Measurements from ENCODE around the gene ECHS1. TPM values are rescaled to one million over a fixed set of nuclear protein-coding genes. Genes with fewer than 3 reads are reported as not detected.
"Not testable (repeated sequence)": the region's sequence is repeated elsewhere in the genome, so short reads cannot be mapped to it uniquely, and the experiment has no call there.

The ECHS1 gene
- 68.2 and 75.1 TPM in 2 replicates for total RNA-seq (2012; rRNA removed)

DNA sequence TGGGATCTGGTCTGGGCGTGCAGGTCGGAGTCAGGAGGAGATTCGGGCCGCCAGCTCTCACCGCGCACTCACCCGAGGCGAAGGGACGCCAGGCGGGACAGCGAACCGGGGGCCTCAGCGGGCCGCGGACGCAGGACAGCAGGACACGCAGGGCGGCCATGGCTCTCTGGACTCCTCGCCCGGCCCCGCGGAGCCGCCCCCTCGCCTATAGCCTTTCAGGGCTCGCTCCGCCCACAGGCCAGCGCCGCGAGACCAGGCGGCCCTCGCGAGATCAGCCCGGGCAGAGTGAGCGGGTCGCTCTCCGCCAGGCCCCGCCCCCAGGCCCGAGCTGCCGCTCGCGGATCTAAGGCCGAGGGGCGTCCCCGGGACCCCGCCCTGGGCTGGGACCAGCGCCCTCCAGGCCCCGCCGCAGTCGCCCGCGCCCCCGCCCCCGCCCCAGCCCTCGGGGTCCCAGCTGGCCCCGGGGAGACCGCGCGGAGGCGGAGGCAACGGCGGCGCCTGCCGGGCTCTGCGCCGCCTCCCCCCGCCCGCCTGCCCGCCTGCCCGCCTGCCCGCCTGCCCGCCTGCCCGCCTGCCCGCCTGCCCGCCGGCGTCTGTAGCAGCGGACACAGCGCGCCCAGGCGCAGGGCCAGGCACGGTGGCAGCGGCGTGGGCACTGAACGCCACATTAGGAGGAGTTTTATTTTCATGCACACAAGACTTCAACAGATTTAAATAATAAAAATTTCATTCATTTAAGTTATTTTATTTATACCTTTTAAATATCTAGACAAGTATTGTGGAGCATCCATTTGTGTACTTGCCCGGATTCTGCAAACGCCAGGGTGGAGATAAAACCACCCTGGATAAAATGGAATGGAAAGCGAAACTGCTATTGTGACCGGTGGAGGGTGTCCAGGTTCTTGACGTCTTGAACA lies at the start of gene ECHS1:
Gene ECHS1, minus strand, starts transcription at position 181 of the 917 bp plus-strand sequence. Its CDS starts 21 bp downstream, at position 160.
- H3K9ac ChIP-seq (ENCODE audit: low read depth, low read length) = peak within 1 kb of the TSS; percentile 81

DNA sequence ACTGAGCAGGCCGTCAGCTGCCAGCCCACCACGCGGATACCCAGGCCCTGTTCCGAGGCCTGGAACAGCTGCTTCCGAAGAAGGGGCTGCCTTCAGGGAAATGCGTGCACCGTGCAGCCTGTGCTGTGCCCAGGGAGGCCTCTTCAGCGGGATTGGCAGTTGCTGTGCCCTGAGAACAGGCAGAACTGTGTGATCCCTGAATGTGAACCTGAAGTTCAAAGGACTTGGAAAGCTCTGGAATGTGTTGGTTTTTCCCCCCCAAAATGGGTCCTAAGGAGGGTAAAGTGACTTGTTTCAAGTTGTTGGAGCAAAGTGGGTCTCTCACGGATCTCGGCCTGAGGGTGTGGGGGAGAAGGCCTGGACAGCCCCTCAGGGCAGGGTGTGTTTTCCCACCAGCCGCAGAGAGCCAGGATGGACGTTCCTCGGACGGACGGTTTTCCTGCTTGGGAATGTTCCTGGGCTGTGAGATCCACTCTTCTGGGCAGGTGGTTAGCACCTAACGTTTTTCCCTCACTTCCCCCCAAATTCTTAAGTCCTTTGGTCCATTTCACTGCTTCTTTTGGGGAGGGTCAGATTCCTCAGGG lies 49.2 kb upstream of the ECHS1 start:
- Histone ChIP-seq H3K4me1 (ENCODE audit: control insufficient read depth, insufficient read depth, low read length) (peaks cover 8% of the 10 kb centered on the region), H3K4me3 (ENCODE audit: low read length) (no peak overlapping the region), H3K27me3 (ENCODE audit: control insufficient read depth, insufficient read depth, low read length) (peaks cover 13% of the 10 kb centered on the region), H3K36me3 (ENCODE audit: insufficient read depth, low read length) (peaks cover 26% of the 10 kb centered on the region), H3K4me2 (ENCODE audit: low read length) (no peak overlapping the region), H3K9ac (ENCODE audit: low read depth, low read length) (no peak overlapping the region), H3K9me3 (replicated peaks; ENCODE audit: low read length) (no peaks in the 10 kb centered on the region)

More for the DNA sequence above, at the start of gene ECHS1:
- Histone ChIP-seq H3K36me3 (ENCODE audit: insufficient read depth, low read length) (peaks cover 21% of the 10 kb centered on the region), H3K4me1 (ENCODE audit: control insufficient read depth, insufficient read depth, low read length) (peaks cover 8% of the 10 kb centered on the region), H3K9me3 (replicated peaks; ENCODE audit: low read length) (no peaks in the 10 kb centered on the region), H3K4me2 (ENCODE audit: low read length) (peak within 1 kb of the TSS; percentile 77), H3K4me3 (ENCODE audit: low read length) (peak within 1 kb of the TSS; percentile 95), H3K27me3 (ENCODE audit: control insufficient read depth, insufficient read depth, low read length) (no peaks in the 10 kb centered on the region)

DNA sequence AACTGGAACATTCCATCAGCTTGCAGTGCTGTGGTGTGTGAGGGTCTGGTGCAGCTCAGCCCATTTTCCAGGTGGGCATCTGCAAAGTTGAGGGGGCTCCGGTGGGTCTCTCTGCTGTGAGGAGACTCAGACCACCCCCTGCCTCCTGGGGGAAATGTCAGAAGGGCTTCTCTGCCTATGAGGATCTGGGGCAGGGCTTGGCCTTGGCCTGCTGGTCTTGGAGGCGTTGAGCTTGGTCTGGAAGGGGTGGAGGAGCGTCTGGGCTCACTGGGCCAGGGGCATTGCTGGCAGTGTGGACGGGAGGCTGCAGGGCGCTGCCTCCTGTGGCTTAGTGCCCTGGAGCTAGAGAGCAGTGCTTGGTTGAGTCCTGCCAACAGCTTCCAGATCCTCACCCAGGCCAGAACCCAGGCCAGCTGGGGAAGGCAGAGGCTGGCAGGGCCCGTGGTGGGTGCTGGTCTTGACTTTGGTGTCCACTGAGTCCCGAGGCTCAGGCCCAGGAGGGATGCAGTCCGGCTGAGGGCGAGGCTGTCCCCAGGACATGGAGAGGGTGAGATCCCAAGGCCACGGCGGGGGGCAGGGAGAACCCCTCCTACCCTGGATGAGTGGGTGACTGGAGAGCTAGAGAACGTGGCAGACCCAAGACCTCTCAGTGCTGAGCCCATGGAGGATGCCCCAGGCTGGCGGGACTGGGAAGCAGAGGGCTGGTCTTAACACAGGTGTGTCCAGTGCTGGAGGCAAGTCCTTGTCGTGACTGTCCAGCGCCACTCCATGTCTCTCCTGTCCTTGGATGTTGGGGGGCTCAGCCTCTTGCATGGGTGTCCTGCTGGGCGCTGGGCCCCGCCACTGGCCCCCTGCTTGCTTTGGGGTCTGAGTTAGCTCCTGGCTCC lies 48.4 kb upstream of the ECHS1 start:
- Histone ChIP-seq H3K27me3 (ENCODE audit: control insufficient read depth, insufficient read depth, low read length) (peaks cover 13% of the 10 kb centered on the region), H3K9me3 (replicated peaks; ENCODE audit: low read length) (no peaks in the 10 kb centered on the region), H3K9ac (ENCODE audit: low read depth, low read length) (no peak overlapping the region), H3K36me3 (ENCODE audit: insufficient read depth, low read length) (peaks cover 26% of the 10 kb centered on the region), H3K4me2 (ENCODE audit: low read length) (no peak overlapping the region), H3K4me3 (ENCODE audit: low read length) (no peak overlapping the region), H3K4me1 (ENCODE audit: control insufficient read depth, insufficient read depth, low read length) (peaks cover 8% of the 10 kb centered on the region)

DNA sequence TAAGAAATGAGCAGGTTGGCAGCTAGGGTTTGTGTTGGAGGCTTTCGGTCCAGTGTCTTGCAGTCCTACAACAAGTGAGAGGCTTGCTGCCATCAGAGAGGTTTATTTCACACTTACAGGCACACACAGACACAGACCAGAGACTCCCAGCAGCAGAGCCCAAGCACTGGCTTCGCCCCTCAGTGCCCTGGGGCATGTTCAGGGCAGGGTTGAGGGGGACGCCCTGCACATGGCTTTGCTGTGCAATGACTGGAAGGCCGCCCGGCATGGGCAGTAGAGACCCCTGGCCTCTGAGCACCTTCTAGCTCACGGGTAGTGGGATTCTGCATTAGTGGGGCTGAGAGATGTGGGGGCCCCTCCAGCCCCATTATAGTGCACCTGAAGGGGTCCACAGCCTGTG lies 47.4 kb upstream of the ECHS1 start:
- peaks cover 31% of the 10 kb centered on the region for H3K36me3 ChIP-seq (ENCODE audit: insufficient read depth, low read length)
- H3K9ac ChIP-seq (ENCODE audit: low read depth, low read length) = no peak overlapping the region
- peaks cover 13% of the 10 kb centered on the region for H3K27me3 ChIP-seq (ENCODE audit: control insufficient read depth, insufficient read depth, low read length)
- no peak overlapping the region for H3K4me3 ChIP-seq (ENCODE audit: low read length)
- H3K4me2 ChIP-seq (ENCODE audit: low read length) = no peak overlapping the region
- no peaks in the 10 kb centered on the region for H3K9me3 ChIP-seq (replicated peaks; ENCODE audit: low read length)
- H3K4me1 ChIP-seq (ENCODE audit: control insufficient read depth, insufficient read depth, low read length) = peaks cover 8% of the 10 kb centered on the region

DNA sequence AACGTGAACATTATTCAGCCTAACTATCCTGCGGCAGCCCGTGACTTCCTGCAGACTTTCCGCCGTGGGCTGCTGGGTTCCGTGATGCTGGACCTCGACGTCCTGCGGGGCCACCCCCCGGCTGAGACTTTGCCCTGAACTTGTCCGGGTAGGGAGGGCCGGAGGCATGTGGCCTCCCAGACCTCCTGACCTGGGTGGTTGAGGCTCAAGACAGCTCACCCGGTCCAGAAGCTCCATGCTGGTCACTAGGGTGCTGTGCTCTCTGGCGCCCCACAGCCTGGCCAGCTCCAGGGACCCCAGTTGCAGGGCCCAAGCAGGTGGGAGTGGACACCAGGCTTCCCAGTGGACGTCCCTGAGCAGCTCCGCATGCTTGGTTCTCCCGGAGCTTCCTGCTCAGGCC lies 46.9 kb upstream of the ECHS1 start:
- H3K27me3 ChIP-seq (ENCODE audit: control insufficient read depth, insufficient read depth, low read length) = peaks cover 13% of the 10 kb centered on the region
- H3K9me3 ChIP-seq (replicated peaks; ENCODE audit: low read length) = no peaks in the 10 kb centered on the region
- no peak overlapping the region for H3K4me2 ChIP-seq (ENCODE audit: low read length)
- peaks cover 8% of the 10 kb centered on the region for H3K4me1 ChIP-seq (ENCODE audit: control insufficient read depth, insufficient read depth, low read length)
- H3K9ac ChIP-seq (ENCODE audit: low read depth, low read length) = no peak overlapping the region
- peaks cover 35% of the 10 kb centered on the region for H3K36me3 ChIP-seq (ENCODE audit: insufficient read depth, low read length)
- no peak overlapping the region for H3K4me3 ChIP-seq (ENCODE audit: low read length)

DNA sequence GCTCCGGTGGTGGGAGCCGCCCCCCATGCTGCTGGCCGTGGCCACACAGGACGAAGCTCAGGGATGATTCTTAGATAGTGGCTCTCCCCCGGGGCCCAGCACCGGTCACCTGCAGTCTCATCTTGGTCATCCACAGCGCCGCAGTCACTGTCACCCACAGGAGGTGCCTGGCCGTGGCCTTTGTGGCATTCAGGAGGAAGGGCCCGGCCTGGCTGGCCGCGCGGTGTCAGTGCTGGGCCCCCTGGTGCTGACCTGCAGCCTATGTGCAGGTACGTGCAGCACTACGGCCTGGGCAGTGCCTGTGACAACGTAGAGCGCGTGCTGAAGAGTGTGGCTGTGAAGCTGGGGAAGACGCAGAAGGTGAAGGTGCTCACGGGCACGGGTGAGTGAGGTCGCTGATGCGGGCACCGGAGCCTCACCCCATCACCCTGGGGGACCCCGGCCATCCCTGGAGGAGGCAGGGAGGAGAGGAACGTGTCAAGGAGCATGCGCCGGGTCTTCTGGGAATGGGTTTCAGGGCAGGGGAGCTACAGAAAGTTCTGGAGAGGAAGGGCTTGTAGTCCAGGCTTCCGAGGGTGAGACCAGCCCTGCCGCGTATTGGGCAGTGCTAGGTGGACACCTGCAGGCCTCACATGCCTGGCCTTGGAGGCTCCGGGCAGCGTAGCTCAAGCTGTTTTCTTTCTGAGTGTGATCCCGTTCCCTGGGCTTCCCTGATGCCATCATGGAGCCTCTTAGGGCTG lies 46.2 kb upstream of the ECHS1 start:
- Histone ChIP-seq H3K9ac (ENCODE audit: low read depth, low read length) (no peak overlapping the region), H3K4me3 (ENCODE audit: low read length) (no peak overlapping the region), H3K36me3 (ENCODE audit: insufficient read depth, low read length) (peaks cover 35% of the 10 kb centered on the region)

DNA sequence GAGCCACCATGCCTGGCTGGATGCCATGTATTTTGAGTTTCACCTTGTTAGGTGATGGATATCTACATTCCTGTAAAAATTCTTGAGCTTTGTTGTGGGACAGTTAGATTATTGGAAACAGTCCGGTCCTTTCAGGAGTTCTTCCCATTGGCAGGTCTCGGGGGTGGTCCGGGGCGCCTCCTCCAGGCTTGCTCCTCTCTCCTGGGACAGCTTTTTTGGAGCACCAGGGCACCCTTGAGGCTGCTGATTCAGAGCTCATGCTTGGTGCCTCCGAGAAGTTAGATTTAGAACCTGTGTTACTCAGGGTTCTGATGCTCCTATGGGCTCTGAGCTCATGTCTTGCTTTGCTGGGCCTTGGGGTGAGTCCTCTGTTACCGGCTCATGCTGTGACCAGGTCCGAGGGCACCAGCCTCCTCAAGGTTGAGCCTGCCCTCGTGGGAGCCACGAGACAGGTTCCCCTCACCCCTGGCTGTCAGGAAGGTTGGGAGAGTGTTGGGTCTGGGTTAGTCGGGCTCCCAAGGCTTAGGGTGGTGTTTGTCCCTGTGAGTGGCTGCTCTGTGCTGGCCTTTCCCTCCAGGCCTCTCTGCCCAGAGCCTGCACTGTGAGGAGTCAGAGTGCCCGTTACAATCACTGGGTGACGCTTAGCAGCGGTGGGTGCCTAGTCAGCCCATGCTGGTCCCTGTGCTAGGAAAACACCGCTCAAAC lies 45.3 kb upstream of the ECHS1 start:
- Histone ChIP-seq H3K36me3 (ENCODE audit: insufficient read depth, low read length) (peaks cover 37% of the 10 kb centered on the region), H3K9ac (ENCODE audit: low read depth, low read length) (no peak overlapping the region), H3K4me2 (ENCODE audit: low read length) (no peak overlapping the region), H3K27me3 (ENCODE audit: control insufficient read depth, insufficient read depth, low read length) (peaks cover 13% of the 10 kb centered on the region), H3K9me3 (replicated peaks; ENCODE audit: low read length) (no peaks in the 10 kb centered on the region), H3K4me1 (ENCODE audit: control insufficient read depth, insufficient read depth, low read length) (peaks cover 8% of the 10 kb centered on the region), H3K4me3 (ENCODE audit: low read length) (no peak overlapping the region)

More for the DNA sequence above, 46.2 kb upstream of the ECHS1 start:
- H3K4me2 ChIP-seq (ENCODE audit: low read length) = no peak overlapping the region
- no peaks in the 10 kb centered on the region for H3K9me3 ChIP-seq (replicated peaks; ENCODE audit: low read length)
- H3K4me1 ChIP-seq (ENCODE audit: control insufficient read depth, insufficient read depth, low read length) = peaks cover 8% of the 10 kb centered on the region
- H3K27me3 ChIP-seq (ENCODE audit: control insufficient read depth, insufficient read depth, low read length) = peaks cover 13% of the 10 kb centered on the region

DNA sequence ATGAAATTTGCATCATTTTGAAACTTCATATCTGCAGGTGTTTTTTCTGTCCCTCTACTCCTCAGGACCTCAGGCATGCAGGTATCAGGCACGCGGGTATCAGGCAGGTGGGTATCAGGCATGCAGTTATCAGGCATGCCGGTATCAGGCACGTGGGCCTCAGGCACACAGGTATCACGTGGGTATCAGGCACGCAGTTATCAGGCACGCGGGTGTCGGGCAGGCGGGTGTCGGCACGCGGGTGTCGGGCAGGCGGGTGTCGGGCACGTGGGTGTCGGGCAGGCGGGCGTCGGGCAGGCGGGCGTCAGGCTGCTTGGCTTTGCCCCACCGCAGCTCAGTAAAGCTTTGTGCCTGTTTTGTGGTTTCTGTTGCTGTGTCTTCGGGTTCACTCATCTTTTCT lies 42.6 kb upstream of the ECHS1 start:
- H3K9ac ChIP-seq (ENCODE audit: low read depth, low read length) = no peak overlapping the region
- no peak overlapping the region for H3K4me3 ChIP-seq (ENCODE audit: low read length)
- no peak overlapping the region for H3K4me2 ChIP-seq (ENCODE audit: low read length)
- no peaks in the 10 kb centered on the region for H3K27me3 ChIP-seq (ENCODE audit: control insufficient read depth, insufficient read depth, low read length)
- no peaks in the 10 kb centered on the region for H3K4me1 ChIP-seq (ENCODE audit: control insufficient read depth, insufficient read depth, low read length)
- peaks cover 7% of the 10 kb centered on the region for H3K9me3 ChIP-seq (replicated peaks; ENCODE audit: low read length)
- H3K36me3 ChIP-seq (ENCODE audit: insufficient read depth, low read length) = peaks cover 58% of the 10 kb centered on the region

DNA sequence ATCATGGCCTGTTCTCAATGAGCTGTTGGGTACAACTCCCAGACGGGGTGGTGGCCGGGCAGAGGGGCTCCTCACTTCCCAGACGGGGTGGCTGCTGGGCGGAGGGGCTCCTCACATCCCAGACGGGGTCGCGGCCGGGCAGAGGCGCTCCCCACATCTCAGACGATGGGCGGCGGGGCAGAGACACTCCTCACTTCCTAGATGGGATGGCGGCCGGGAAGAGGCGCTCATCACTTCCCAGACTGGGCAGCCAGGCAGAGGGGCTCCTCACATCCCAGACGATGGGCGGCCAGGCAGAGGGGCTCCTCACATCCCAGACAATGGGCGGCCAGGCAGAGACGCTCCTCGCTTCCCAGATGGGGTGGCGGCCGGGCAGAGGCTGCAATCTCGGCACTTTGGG lies 41.2 kb upstream of the ECHS1 start:
- H3K4me3 ChIP-seq (ENCODE audit: low read length); H3K9ac ChIP-seq (ENCODE audit: low read depth, low read length); H3K4me2 ChIP-seq (ENCODE audit: low read length); H3K9me3 ChIP-seq (replicated peaks; ENCODE audit: low read length); H3K27me3 ChIP-seq (ENCODE audit: control insufficient read depth, insufficient read depth, low read length); H3K4me1 ChIP-seq (ENCODE audit: control insufficient read depth, insufficient read depth, low read length): not testable (repeated sequence)
- H3K36me3 ChIP-seq (ENCODE audit: insufficient read depth, low read length) = peaks cover 55% of the 10 kb centered on the region

DNA sequence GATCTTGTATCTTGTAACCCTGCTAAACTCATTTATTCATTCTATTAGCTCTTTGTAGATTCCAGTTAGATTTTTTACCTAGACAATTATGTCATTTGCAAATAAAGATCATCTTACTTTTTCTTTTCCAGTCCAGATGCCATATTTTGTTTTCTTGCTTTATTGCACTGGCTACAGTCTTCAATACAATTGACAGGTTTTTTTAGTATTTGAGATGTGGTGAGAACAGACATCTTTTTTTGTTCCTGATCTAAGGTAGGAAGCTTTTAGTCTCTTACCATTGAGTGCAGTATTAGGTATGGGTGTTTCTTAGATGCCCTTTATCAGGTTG lies 39.2 kb upstream of the ECHS1 start:
- Histone ChIP-seq H3K36me3 (ENCODE audit: insufficient read depth, low read length) (peaks cover 54% of the 10 kb centered on the region), H3K4me3 (ENCODE audit: low read length) (no peak overlapping the region), H3K9me3 (replicated peaks; ENCODE audit: low read length) (peaks cover 7% of the 10 kb centered on the region), H3K9ac (ENCODE audit: low read depth, low read length) (no peak overlapping the region), H3K4me1 (ENCODE audit: control insufficient read depth, insufficient read depth, low read length) (no peaks in the 10 kb centered on the region), H3K27me3 (ENCODE audit: control insufficient read depth, insufficient read depth, low read length) (no peaks in the 10 kb centered on the region), H3K4me2 (ENCODE audit: low read length) (no peak overlapping the region)

Measured in skeletal muscle satellite cell (primary cell).